Neural progenitor cell (in vitro differentiated cells): Measurements from ENCODE around the gene CNNM3. TPM values are rescaled to one million over a fixed set of nuclear protein-coding genes. Genes with fewer than 3 reads are reported as not detected.

ENCODE experiments used
- DNase-seq: peaks from one replicate; pipeline ENCODE4 v3.0.0-alpha.2; 2016; ENCODE audit warnings: low spot score
- H2AFZ ChIP-seq: fragments of 200-600 bp; sonication (generic); replicated peaks from 2 replicates; pipeline ENCODE4 v1.6.1; 2016; ENCODE audit warnings: antibody characterized with exemption
- H3F3A ChIP-seq: fragments of 200-600 bp; sonication (generic); 2 replicates; pipeline ENCODE4 v1.6.1; 2016; ENCODE audit warnings: antibody characterized with exemption, low read depth
- H3K27ac ChIP-seq: fragments of 200-600 bp; sonication (generic); 2 replicates; pipeline ENCODE4 v1.5.1; 2016; ENCODE audit warnings: mild to moderate bottlenecking
- H3K27me3 ChIP-seq: fragments of 200-600 bp; sonication (generic); 2 replicates; pipeline ENCODE4 v1.6.1; 2016; ENCODE audit warnings: mild to moderate bottlenecking, moderate library complexity
- H3K36me3 ChIP-seq: fragments of 200-600 bp; sonication (generic); 2 replicates; pipeline ENCODE4 v1.5.1; 2016
- H3K4me1 ChIP-seq: fragments of 200-600 bp; sonication (generic); 2 replicates; pipeline ENCODE4 v1.6.1; 2016; ENCODE audit warnings: mixed run types
- H3K4me2 ChIP-seq: fragments of 200-600 bp; sonication (generic); 2 replicates; pipeline ENCODE4 v1.6.1; 2016
- H3K4me3 ChIP-seq: fragments of 200-600 bp; sonication (generic); 2 replicates; pipeline ENCODE4 v1.5.1; 2016
- H3K79me2 ChIP-seq: fragments of 200-600 bp; sonication (generic); 2 replicates; pipeline ENCODE4 v1.6.1; 2016; ENCODE audit warnings: low read depth
- H3K9ac ChIP-seq: fragments of 200-600 bp; sonication (generic); 2 replicates; pipeline ENCODE4 v1.6.1; 2016
- H3K9me3 ChIP-seq: fragments of 200-600 bp; sonication (generic); 2 replicates; pipeline ENCODE4 v1.5.1; 2016; ENCODE audit warnings: low read depth
- H4K20me1 ChIP-seq: fragments of 200-600 bp; sonication (generic); 2 replicates; pipeline ENCODE4 v1.6.1; 2016; ENCODE audit warnings: low read depth
- H3K27ac Mint-ChIP-seq: 3 replicates; pipeline ENCODE4 v1.8.0; 2021; ENCODE audit warnings: mixed read lengths
- H3K27me3 Mint-ChIP-seq: 2 replicates; pipeline ENCODE4 v1.8.0; 2022; ENCODE audit warnings: low read depth, mild to moderate bottlenecking, inconsistent platforms, moderate library complexity, mixed read lengths; ENCODE audit not compliant: insufficient read depth
- H3K36me3 Mint-ChIP-seq: 3 replicates; pipeline ENCODE4 v1.8.0; 2021; ENCODE audit warnings: mixed read lengths
- H3K4me1 Mint-ChIP-seq: 3 replicates; pipeline ENCODE4 v1.8.0; 2021; ENCODE audit warnings: mixed read lengths
- H3K4me3 Mint-ChIP-seq: 3 replicates; pipeline ENCODE4 v1.8.0; 2021; ENCODE audit warnings: mild to moderate bottlenecking, moderate library complexity, mixed read lengths
- H3K9me3 Mint-ChIP-seq: 3 replicates; pipeline ENCODE4 v1.8.0; 2020; ENCODE audit warnings: mixed read lengths
- EZH2 ChIP-seq: fragments of 200-600 bp; sonication (generic); IDR thresholded peaks from 2 replicates; pipeline ENCODE4 v1.6.1; 2017; ENCODE audit warnings: antibody characterized with exemption, mild to moderate bottlenecking, moderate library complexity
- EZH2phosphoT487 ChIP-seq: fragments of 200-600 bp; sonication (generic); IDR thresholded peaks from 2 replicates; pipeline ENCODE4 v1.6.1; 2017; ENCODE audit warnings: antibody characterized with exemption
- total RNA-seq: library from RNA; depleted of rRNA; stranded (reverse); fragments of >200 nt; gene quantifications from 2 replicates; pipeline ENCODE4 v1.2.3, GENCODE V29; 2015; ENCODE audit warnings: low replicate concordance
- TF ChIP-seq, protein P1 (sequence below): fragments of 200-600 bp; sonication (generic); IDR thresholded peaks from 2 replicates; pipeline ENCODE4 v1.5.1; 2017; ENCODE audit warnings: antibody characterized with exemption, mild to moderate bottlenecking

CNNM3 gene
- total RNA-seq, 1 donor from 2014 or later = 11.1 TPM

DNA sequence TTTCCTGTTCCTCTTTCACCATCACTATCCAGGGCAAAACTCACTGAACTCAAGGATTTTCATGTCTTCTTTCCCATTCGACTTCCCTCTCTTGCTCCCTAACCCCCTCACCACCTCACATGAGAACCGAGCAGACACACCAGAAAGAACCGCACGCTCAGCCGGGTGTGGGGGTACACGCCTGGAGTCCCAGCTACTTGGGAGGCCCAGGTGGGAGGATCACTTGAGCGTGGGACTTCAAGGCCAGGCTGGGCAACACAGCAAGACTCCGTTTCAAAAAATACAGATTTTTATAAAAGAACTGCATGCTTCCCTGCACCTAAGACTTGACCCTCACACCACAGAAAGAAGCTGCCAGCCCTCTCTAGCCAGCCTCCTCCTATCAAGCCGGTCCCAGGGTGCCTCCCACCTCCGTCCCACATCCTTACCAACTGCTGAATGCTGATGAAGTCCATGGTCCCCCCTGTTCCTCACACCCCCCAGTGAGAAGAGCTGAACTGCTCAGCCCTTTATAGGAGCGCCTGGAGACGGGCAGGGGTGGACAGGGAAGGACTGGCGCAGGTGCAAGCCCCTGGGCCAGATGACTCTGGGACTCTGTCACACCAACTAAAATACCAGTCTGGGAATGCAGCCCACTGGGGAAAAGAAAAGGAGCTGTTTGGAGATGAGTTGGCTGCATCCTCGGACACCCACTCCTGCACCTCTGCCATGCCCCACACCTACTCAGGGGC is 27.6 kb downstream of the CNNM3 start, which contains the start of gene ANKRD23:
TSS of gene ANKRD23 (minus strand) at position 484 of the 731 bp plus-strand sequence. CDS start at position 455, 29 bp downstream.
- Mint-ChIP-seq H3K9me3 (no peaks in the 10 kb centered on the region), H3K4me3 (peak within 1 kb of the TSS; percentile 46), H3K36me3 (peaks cover 17% of the 10 kb centered on the region), H3K27me3 (peaks cover 13% of the 10 kb centered on the region), H3K27ac (peak within 1 kb of the TSS; percentile 65), H3K4me1 (peaks cover 22% of the 10 kb centered on the region)
- no peak within 1 kb of the TSS for H2AFZ ChIP-seq
- no peaks in the 10 kb centered on the region for H3K9me3 ChIP-seq
- no peak within 1 kb of the TSS for H3K9ac ChIP-seq
- DNase-seq = no peak
- H3K4me2 ChIP-seq = no peak within 1 kb of the TSS
- no peak for TF ChIP-seq EZH2phosphoT487
- no peak for TF ChIP-seq EZH2
- TF ChIP-seq, protein P1, sequence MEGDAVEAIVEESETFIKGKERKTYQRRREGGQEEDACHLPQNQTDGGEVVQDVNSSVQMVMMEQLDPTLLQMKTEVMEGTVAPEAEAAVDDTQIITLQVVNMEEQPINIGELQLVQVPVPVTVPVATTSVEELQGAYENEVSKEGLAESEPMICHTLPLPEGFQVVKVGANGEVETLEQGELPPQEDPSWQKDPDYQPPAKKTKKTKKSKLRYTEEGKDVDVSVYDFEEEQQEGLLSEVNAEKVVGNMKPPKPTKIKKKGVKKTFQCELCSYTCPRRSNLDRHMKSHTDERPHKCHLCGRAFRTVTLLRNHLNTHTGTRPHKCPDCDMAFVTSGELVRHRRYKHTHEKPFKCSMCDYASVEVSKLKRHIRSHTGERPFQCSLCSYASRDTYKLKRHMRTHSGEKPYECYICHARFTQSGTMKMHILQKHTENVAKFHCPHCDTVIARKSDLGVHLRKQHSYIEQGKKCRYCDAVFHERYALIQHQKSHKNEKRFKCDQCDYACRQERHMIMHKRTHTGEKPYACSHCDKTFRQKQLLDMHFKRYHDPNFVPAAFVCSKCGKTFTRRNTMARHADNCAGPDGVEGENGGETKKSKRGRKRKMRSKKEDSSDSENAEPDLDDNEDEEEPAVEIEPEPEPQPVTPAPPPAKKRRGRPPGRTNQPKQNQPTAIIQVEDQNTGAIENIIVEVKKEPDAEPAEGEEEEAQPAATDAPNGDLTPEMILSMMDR = no peak
- peaks cover 7% of the 10 kb centered on the region for H3K4me1 ChIP-seq
- no peaks in the 10 kb centered on the region for H4K20me1 ChIP-seq
- H3F3A ChIP-seq = peaks cover 8% of the 10 kb centered on the region
- no peak within 1 kb of the TSS for H3K4me3 ChIP-seq
- H3K27ac ChIP-seq = no peak within 1 kb of the TSS
- no peaks in the 10 kb centered on the region for H3K36me3 ChIP-seq
- no peaks in the 10 kb centered on the region for H3K79me2 ChIP-seq
- H3K27me3 ChIP-seq = no peaks in the 10 kb centered on the region

DNA sequence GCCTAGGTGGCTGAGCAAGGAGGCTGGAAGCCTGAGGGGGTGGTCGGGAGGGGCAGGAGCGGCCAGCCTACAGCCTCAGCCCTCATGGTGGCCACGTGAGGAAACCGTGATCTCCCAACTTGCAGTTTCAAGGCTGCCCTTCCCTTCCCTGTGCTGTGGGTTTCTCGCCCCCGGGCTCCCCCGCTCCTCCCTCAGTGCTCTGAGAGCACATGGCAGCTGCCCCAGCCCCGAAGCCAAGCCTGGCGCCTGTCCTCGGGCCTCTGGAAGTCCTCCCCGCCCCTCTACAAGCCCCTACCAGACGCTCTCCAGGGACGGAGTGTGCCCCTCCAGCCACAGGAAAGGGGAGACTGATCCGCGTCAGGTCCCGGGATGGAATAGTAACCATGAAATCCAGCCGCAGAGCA is 28.3 kb downstream of the CNNM3 start:
- Histone ChIP-seq H3K79me2 (no peaks in the 10 kb centered on the region), H2AFZ (no peak overlapping the region), H3K4me2 (no peak overlapping the region), H3K36me3 (no peaks in the 10 kb centered on the region), H3K27me3 (no peaks in the 10 kb centered on the region), H3K4me1 (peaks cover 7% of the 10 kb centered on the region), H3K9me3 (no peaks in the 10 kb centered on the region), H3K4me3 (no peak overlapping the region), H4K20me1 (no peaks in the 10 kb centered on the region), H3F3A (peaks cover 9% of the 10 kb centered on the region), H3K27ac (no peak overlapping the region), H3K9ac (no peak overlapping the region)
- Mint-ChIP-seq H3K36me3 (peaks cover 17% of the 10 kb centered on the region), H3K27me3 (peaks cover 13% of the 10 kb centered on the region), H3K4me3 (no peak overlapping the region), H3K27ac (no peak overlapping the region), H3K9me3 (no peaks in the 10 kb centered on the region), H3K4me1 (peaks cover 24% of the 10 kb centered on the region)
- TF ChIP-seq, protein P1 = no peak
- TF ChIP-seq EZH2phosphoT487 = no peak
- no peak for TF ChIP-seq EZH2
- no peak for DNase-seq

DNA sequence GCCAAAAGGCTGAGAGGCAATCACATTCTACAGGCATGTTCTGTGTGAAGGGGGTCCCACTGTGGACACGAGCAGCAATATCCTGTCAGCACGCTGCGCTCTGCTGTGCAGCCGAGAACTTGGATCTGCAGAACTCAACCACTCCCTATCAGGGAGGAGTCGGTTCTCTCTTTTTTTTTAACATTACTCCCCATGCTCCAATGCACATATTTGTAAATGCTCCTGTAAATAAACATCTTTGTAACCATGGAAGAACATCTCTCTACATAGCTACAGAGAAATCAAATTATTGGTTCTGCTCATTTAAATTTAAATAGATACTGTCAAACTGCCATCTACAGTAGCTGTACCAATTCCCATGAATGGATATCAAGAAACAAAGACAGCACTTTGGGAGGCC is 30.8 kb downstream of the CNNM3 start:
- Mint-ChIP-seq H3K36me3 (peaks cover 17% of the 10 kb centered on the region), H3K27ac (no peak overlapping the region), H3K27me3 (peaks cover 11% of the 10 kb centered on the region), H3K4me1 (peaks cover 20% of the 10 kb centered on the region), H3K9me3 (no peaks in the 10 kb centered on the region), H3K4me3 (no peak overlapping the region)
- Histone ChIP-seq H3F3A (peaks cover 9% of the 10 kb centered on the region), H3K36me3 (no peaks in the 10 kb centered on the region), H3K27me3 (no peaks in the 10 kb centered on the region), H3K79me2 (no peaks in the 10 kb centered on the region), H3K9ac (no peak overlapping the region), H2AFZ (no peak overlapping the region), H3K27ac (no peak overlapping the region), H3K4me3 (no peak overlapping the region), H4K20me1 (no peaks in the 10 kb centered on the region), H3K9me3 (no peaks in the 10 kb centered on the region), H3K4me2 (no peak overlapping the region), H3K4me1 (peaks cover 6% of the 10 kb centered on the region)
- DNase-seq = no peak
- no peak for TF ChIP-seq EZH2
- TF ChIP-seq, protein P1 = no peak
- TF ChIP-seq EZH2phosphoT487 = no peak
